HepG2 (cell line): ENCODE data around the gene LTBR. TPM values are rescaled to one million over a fixed set of nuclear protein-coding genes. Genes with fewer than 3 reads are reported as not detected.

Experiments
- ARID2 ChIP-seq: sonication (generic); formaldehyde crosslinking; IDR thresholded peaks from 2 replicates; pipeline ENCODE4 v1.8.1; 2022; ENCODE audit warnings: mild to moderate bottlenecking, missing genetic modification reagents, borderline replicate concordance
- ARNTL ChIP-seq: sonication (generic); formaldehyde crosslinking; IDR thresholded peaks from 2 replicates; pipeline ENCODE4 v1.4.0; 2020; ENCODE audit warnings: mild to moderate bottlenecking, missing genetic modification reagents
- CBX1 ChIP-seq: IDR thresholded peaks from one replicate; pipeline ENCODE4 v1.6.1; 2016; ENCODE audit warnings: antibody characterized with exemption, low read depth
- CENPT ChIP-seq: sonication (generic); formaldehyde crosslinking; IDR thresholded peaks from 2 replicates; pipeline ENCODE4 v1.8.0; 2022; ENCODE audit warnings: low read depth, mild to moderate bottlenecking, moderate library complexity, missing genetic modification reagents
- CREB1 ChIP-seq, 2 experiments: fragments of 450-650 bp in 1 of 2; IDR thresholded peaks; 2 replicates each; pipeline ENCODE4 v1.6.1; 2016 to 2017; ENCODE audit warnings: control low read depth in 1 of 2, mild to moderate bottlenecking in 1 of 2, missing compliant biosample characterization in 1 of 2, missing genetic modification characterization in 1 of 2
- CREM ChIP-seq, 2 experiments: sonication (generic) in 1 of 2; formaldehyde crosslinking in 1 of 2; IDR thresholded peaks; 2 replicates each; pipeline versions ENCODE4 v1.4.0 to v1.6.1; 2016 to 2020; ENCODE audit warnings: antibody characterized with exemption in 1 of 2, mild to moderate bottlenecking in 1 of 2, missing genetic modification reagents in 1 of 2
- HNF4G ChIP-seq, 2 experiments: sonication (generic) in 1 of 2; formaldehyde crosslinking in 1 of 2; IDR thresholded peaks; 2 replicates each; pipeline versions ENCODE4 v1.4.0 to v1.6.1; 2011 to 2020; ENCODE audit warnings: borderline replicate concordance in 2 of 2, low read depth in 2 of 2, mild to moderate bottlenecking in 2 of 2, low read length in 1 of 2, missing genetic modification reagents in 1 of 2, moderate library complexity in 1 of 2
- ISX ChIP-seq: sonication (generic); formaldehyde crosslinking; conservative IDR thresholded peaks from 2 replicates; pipeline ENCODE4 v1.5.0; 2020; ENCODE audit warnings: missing genetic modification reagents
- KAT8 ChIP-seq: IDR thresholded peaks from 2 replicates; pipeline ENCODE4 v1.6.1; 2016; ENCODE audit warnings: missing genetic modification reagents, missing compliant biosample characterization
- MYNN ChIP-seq: sonication (generic); formaldehyde crosslinking; IDR thresholded peaks from 2 replicates; pipeline ENCODE4 v1.4.0; 2020; ENCODE audit warnings: mild to moderate bottlenecking, low read depth, missing genetic modification reagents
- SAP130 ChIP-seq: IDR thresholded peaks from 2 replicates; pipeline ENCODE4 v1.6.1; 2016; ENCODE audit warnings: low read depth
- SRSF9 ChIP-seq: fragments of 200-400 bp; formaldehyde crosslinking; IDR thresholded peaks from 2 replicates; pipeline ENCODE4 v1.6.1; 2018; ENCODE audit warnings: borderline replicate concordance, mild to moderate bottlenecking, low read depth, low read length; ENCODE audit not compliant: insufficient read depth, poor library complexity, severe bottlenecking
- THYN1 ChIP-seq: sonication (generic); formaldehyde crosslinking; IDR thresholded peaks from 2 replicates; pipeline ENCODE4 v1.8.1; 2023; ENCODE audit warnings: low read depth, mild to moderate bottlenecking, moderate library complexity, missing genetic modification reagents, borderline replicate concordance
- TOPORS ChIP-seq: sonication (generic); formaldehyde crosslinking; IDR thresholded peaks from 2 replicates; pipeline ENCODE4 v1.8.0; 2023; ENCODE audit warnings: mild to moderate bottlenecking, missing genetic modification reagents
- ZNF501 ChIP-seq: sonication (generic); formaldehyde crosslinking; IDR thresholded peaks from 2 replicates; pipeline ENCODE4 v1.5.1; 2020; ENCODE audit warnings: mild to moderate bottlenecking, moderate library complexity, missing genetic modification reagents
- ZSCAN31 ChIP-seq: sonication (generic); formaldehyde crosslinking; IDR thresholded peaks from 2 replicates; pipeline ENCODE4 v1.5.0; 2020; ENCODE audit warnings: low read depth, mild to moderate bottlenecking, missing genetic modification reagents
- polyA plus RNA-seq, 8 experiments: library from polyadenylated mRNA; depleted of rRNA in 3 of 8; stranded (reverse) in 7 of 8; unstranded in 1 of 8; fragments of >200 nt; fragmentation: Illumina TruSeq in 4 of 8; extraction: Trizol in 4 of 8; gene quantifications; 2 replicates each; pipeline versions ENCODE4 v1.2.1 to v1.2.3, GENCODE V29; 2011 to 2016; ENCODE audit warnings: low read depth in 4 of 8, missing spikeins in 1 of 8, mixed read lengths in 1 of 8; ENCODE audit not compliant: insufficient read depth in 1 of 8
- total RNA-seq, 5 experiments: library from RNA; depleted of rRNA; stranded (reverse); fragments of >200 nt; fragmentation: Illumina TruSeq; extraction: Trizol; gene quantifications; 2 replicates each; pipeline ENCODE4 v1.2.3, GENCODE V29; 2016; ENCODE audit warnings: low read depth in 1 of 5
- TF ChIP-seq, protein P1 (sequence below): IDR thresholded peaks from 2 replicates; pipeline ENCODE4 v1.6.1; 2018; ENCODE audit warnings: missing genetic modification reagents
- TF ChIP-seq, protein P2 (sequence below): sonication (generic); formaldehyde crosslinking; IDR thresholded peaks from 2 replicates; pipeline ENCODE4 v1.4.0; 2020; ENCODE audit warnings: missing genetic modification reagents
- TF ChIP-seq, protein P3 (sequence below): sonication (generic); formaldehyde crosslinking; IDR thresholded peaks from 2 replicates; pipeline ENCODE4 v1.8.1; 2022; ENCODE audit warnings: mild to moderate bottlenecking, missing genetic modification reagents
- TF ChIP-seq, protein P4 (sequence below): sonication (generic); formaldehyde crosslinking; IDR thresholded peaks from 2 replicates; pipeline ENCODE4 v1.4.0; 2020; ENCODE audit warnings: missing genetic modification reagents, borderline replicate concordance
- TF ChIP-seq, protein P5 (sequence below): IDR thresholded peaks from 2 replicates; pipeline ENCODE4 v1.6.1; 2016; ENCODE audit warnings: missing compliant biosample characterization, missing genetic modification reagents, borderline replicate concordance

The LTBR gene
- total and polyA plus RNA-seq, 2 of the 13 experiments (the other 11 are each of a cell fraction or from before 2014, with no cell fraction given): 31.4 to 34.8 TPM

DNA sequence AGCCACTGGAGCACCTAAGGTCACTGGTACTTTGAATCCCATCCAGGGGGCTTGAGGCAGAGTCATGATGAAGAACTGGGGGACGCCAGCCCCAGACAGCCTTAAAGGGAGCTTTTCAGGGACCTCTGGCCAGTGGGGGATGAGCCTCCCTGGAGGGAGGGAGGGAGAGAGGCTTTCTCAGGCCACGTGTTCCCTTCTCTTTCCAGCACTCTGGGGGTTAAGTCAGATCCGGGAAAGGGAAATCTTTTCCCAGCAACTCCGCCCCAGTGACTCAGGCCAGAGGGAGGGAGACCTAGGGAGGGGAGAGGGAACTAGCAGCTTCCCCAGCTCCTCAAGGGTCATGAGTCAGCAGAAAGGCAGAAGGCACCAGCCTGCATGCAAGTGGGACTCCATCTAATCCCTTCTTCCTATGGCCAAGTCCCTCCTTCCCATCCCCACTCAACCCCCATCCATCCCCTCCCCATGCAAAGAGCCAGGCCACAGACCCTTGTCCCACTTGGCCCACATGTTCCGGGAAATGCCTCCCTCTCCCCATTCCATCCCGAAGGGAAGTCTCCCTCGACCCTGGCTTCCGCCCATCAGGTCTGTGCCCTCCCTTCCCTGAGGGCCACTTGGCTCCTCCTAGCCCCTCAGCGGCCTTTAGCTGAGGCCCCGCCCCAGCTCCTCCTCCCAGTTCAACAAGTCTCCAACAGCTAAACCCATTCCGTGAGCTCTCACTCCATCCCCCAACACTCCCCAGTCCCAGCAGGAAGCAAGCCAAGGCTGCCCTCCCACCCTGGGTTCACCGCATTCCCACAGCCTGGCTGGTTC lies 47.7 kb upstream of the LTBR start (continued):
- TF ChIP-seq KAT8 (0 out of 2 replicates have a peak, but pooled peaks have one; percentile 14), THYN1 (no peak), CBX1 (no peak), MYNN (CRISPR knock-in tag) (no peak), SAP130 (CRISPR knock-in tag) (peak; percentile 42), ARID2 (CRISPR knock-in tag) (no peak), HNF4G (IDR thresholded peaks at IDR 0.05; ENCODE audit: borderline replicate concordance, low read depth, low read length) (no peak), HNF4G (CRISPR knock-in tag; IDR thresholded peaks at IDR 0.05; ENCODE audit: borderline replicate concordance, low read depth) (no peak), CREM (IDR thresholded peaks at IDR 0.05) (peak; percentile 57; the same call in 1 of the 2 replicates), CREM (CRISPR knock-in tag; IDR thresholded peaks at IDR 0.05) (no peak), CREB1 (IDR thresholded peaks at IDR 0.05) (no peak), CREB1 (CRISPR knock-in tag; IDR thresholded peaks at IDR 0.05) (peak; percentile 61), ISX (CRISPR knock-in tag) (no peak), ZSCAN31 (CRISPR knock-in tag) (no peak), TOPORS (CRISPR knock-in tag) (no peak), SRSF9 (no peak), CENPT (CRISPR knock-in tag) (no peak), ARNTL (CRISPR knock-in tag) (peak; percentile 74), ZNF501 (CRISPR knock-in tag) (peak; percentile 25)
- TF ChIP-seq, protein P1, sequence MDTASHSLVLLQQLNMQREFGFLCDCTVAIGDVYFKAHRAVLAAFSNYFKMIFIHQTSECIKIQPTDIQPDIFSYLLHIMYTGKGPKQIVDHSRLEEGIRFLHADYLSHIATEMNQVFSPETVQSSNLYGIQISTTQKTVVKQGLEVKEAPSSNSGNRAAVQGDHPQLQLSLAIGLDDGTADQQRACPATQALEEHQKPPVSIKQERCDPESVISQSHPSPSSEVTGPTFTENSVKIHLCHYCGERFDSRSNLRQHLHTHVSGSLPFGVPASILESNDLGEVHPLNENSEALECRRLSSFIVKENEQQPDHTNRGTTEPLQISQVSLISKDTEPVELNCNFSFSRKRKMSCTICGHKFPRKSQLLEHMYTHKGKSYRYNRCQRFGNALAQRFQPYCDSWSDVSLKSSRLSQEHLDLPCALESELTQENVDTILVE (CRISPR knock-in tag): peak; percentile 29; the same call in 1 of the 2 replicates
- TF ChIP-seq, protein P2, sequence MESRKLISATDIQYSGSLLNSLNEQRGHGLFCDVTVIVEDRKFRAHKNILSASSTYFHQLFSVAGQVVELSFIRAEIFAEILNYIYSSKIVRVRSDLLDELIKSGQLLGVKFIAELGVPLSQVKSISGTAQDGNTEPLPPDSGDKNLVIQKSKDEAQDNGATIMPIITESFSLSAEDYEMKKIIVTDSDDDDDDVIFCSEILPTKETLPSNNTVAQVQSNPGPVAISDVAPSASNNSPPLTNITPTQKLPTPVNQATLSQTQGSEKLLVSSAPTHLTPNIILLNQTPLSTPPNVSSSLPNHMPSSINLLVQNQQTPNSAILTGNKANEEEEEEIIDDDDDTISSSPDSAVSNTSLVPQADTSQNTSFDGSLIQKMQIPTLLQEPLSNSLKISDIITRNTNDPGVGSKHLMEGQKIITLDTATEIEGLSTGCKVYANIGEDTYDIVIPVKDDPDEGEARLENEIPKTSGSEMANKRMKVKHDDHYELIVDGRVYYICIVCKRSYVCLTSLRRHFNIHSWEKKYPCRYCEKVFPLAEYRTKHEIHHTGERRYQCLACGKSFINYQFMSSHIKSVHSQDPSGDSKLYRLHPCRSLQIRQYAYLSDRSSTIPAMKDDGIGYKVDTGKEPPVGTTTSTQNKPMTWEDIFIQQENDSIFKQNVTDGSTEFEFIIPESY (CRISPR knock-in tag): peak; percentile 53; the same call in 1 of the 2 replicates
- TF ChIP-seq, protein P3, sequence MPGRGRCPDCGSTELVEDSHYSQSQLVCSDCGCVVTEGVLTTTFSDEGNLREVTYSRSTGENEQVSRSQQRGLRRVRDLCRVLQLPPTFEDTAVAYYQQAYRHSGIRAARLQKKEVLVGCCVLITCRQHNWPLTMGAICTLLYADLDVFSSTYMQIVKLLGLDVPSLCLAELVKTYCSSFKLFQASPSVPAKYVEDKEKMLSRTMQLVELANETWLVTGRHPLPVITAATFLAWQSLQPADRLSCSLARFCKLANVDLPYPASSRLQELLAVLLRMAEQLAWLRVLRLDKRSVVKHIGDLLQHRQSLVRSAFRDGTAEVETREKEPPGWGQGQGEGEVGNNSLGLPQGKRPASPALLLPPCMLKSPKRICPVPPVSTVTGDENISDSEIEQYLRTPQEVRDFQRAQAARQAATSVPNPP (CRISPR knock-in tag): no peak
- TF ChIP-seq, protein P4, sequence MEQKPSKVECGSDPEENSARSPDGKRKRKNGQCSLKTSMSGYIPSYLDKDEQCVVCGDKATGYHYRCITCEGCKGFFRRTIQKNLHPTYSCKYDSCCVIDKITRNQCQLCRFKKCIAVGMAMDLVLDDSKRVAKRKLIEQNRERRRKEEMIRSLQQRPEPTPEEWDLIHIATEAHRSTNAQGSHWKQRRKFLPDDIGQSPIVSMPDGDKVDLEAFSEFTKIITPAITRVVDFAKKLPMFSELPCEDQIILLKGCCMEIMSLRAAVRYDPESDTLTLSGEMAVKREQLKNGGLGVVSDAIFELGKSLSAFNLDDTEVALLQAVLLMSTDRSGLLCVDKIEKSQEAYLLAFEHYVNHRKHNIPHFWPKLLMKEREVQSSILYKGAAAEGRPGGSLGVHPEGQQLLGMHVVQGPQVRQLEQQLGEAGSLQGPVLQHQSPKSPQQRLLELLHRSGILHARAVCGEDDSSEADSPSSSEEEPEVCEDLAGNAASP (CRISPR knock-in tag): peak; percentile 65; the same call in 1 of the 2 replicates
- TF ChIP-seq, protein P5, sequence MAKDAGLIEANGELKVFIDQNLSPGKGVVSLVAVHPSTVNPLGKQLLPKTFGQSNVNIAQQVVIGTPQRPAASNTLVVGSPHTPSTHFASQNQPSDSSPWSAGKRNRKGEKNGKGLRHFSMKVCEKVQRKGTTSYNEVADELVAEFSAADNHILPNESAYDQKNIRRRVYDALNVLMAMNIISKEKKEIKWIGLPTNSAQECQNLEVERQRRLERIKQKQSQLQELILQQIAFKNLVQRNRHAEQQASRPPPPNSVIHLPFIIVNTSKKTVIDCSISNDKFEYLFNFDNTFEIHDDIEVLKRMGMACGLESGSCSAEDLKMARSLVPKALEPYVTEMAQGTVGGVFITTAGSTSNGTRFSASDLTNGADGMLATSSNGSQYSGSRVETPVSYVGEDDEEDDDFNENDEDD: no peak; the same call in 1 of the 2 replicates
